Upper lobe of left lung (tissue), 6 donors: ENCODE measurements around the gene RTTN. TPM values are rescaled to one million over a fixed set of nuclear protein-coding genes. Genes with fewer than 3 reads are reported as not detected.

Source experiments
- ATAC-seq, 2 donors: fragments of 200-7000 bp; cut with Tn5 transposase; one replicate each; pipeline ENCODE4 v1.9.1; 2022; ENCODE audit warnings: mild to moderate bottlenecking in 2 of 2, moderate library complexity in 2 of 2; ENCODE audit not compliant: low FRiP score in 2 of 2
- DNase-seq, 2 donors: peaks; one replicate each; pipeline ENCODE4 v3.0.0-alpha.2; 2019 to 2020
- H3K27ac ChIP-seq, 4 donors: fragments of 200-600 bp; sonication (generic); one replicate each; pipeline ENCODE4 v1.5.1; 2016 to 2019
- H3K27me3 ChIP-seq, 4 donors: fragments of 200-600 bp; sonication (generic); one replicate each; pipeline ENCODE4 v1.5.1; 2017 to 2019
- H3K36me3 ChIP-seq, 4 donors: fragments of 200-600 bp; sonication (generic); one replicate each; pipeline ENCODE4 v1.5.1; 2016 to 2019
- H3K4me1 ChIP-seq, 4 donors: fragments of 200-600 bp; sonication (generic); one replicate each; pipeline ENCODE4 v1.5.1; 2018 to 2019
- H3K4me3 ChIP-seq, 4 donors: fragments of 200-600 bp; sonication (generic); one replicate each; pipeline ENCODE4 v1.5.1; 2017 to 2019; ENCODE audit warnings: mild to moderate bottlenecking in 2 of 4, moderate library complexity in 1 of 4
- H3K9me3 ChIP-seq, 4 donors: fragments of 200-600 bp; sonication (generic); one replicate each; pipeline ENCODE4 v1.5.1; 2018 to 2019
- CTCF ChIP-seq, 6 experiments: fragments of 450-650 bp in 4 of 6; fragments of 200-600 bp in 2 of 6; sonication (generic) in 2 of 6; IDR thresholded peaks; one replicate each; pipeline ENCODE4 v1.5.1; 2016 to 2019; ENCODE audit warnings: antibody characterized with exemption in 6 of 6
- EP300 ChIP-seq, 4 donors: sonication (generic); formaldehyde crosslinking; IDR thresholded peaks; one replicate each; pipeline ENCODE4 v1.5.1; 2017; ENCODE audit warnings: antibody characterized with exemption in 4 of 4, control low read depth in 2 of 4
- POLR2A ChIP-seq, 4 donors: fragments of 450-650 bp; IDR thresholded peaks; one replicate each; pipeline ENCODE4 v1.5.1; 2016 to 2017; ENCODE audit warnings: antibody characterized with exemption in 4 of 4, mild to moderate bottlenecking in 2 of 4
- POLR2AphosphoS5 ChIP-seq, 2 donors: sonication (generic); formaldehyde crosslinking; IDR thresholded peaks; one replicate each; pipeline ENCODE4 v1.5.1; 2017; ENCODE audit warnings: antibody characterized with exemption in 2 of 2
- WGBS, 2 donors: methylation state at CpG; one replicate each; pipeline ENCODE4 v1.1.5; 2017 to 2018; 5-methylcytosine and 5-hydroxymethylcytosine counted together
- total RNA-seq, 6 donors: library from RNA; depleted of rRNA in 4 of 6; stranded (reverse); fragments of >200 nt in 4 of 6; gene quantifications; one replicate each; pipeline versions ENCODE4 v1.1.0 to v1.2.1, GENCODE V29; 2016 to 2021
- donor health status: DM: no; HTN: no; CAD: no; lungs with moderate emphysema.
- donor health status: DM: no; HTN: yes; CAD: no; lungs with severe emphysema.

Gene RTTN
- total RNA-seq, 6 donors from 2014 or later: 8.3 to 32.9 (median 12.5) TPM

- ATAC-seq (no peak), DNase-seq (no peak)
- 34 to 43% methylated on average over 3 of the region's 3 CpGs for WGBS, 2 donors
- no peaks in the 10 kb centered on the region for H3K9me3 ChIP-seq
- TF ChIP-seq POLR2A (IDR thresholded peaks at IDR 0.05) (no peak), CTCF (IDR thresholded peaks at IDR 0.05) (no peak)
- no peak overlapping the region for H3K27ac ChIP-seq
- peaks cover 0 to 59% (median 6%) of the 10 kb centered on the region in 4 donors for H3K36me3 ChIP-seq
- no peaks in the 10 kb centered on the region for H3K4me1 ChIP-seq
- no peak overlapping the region for H3K4me3 ChIP-seq
- no peaks in the 10 kb centered on the region for H3K27me3 ChIP-seq
Observed at GRCh38 chr18:70197844-70198243, 7.6 kb downstream of the RTTN start.

DNA sequence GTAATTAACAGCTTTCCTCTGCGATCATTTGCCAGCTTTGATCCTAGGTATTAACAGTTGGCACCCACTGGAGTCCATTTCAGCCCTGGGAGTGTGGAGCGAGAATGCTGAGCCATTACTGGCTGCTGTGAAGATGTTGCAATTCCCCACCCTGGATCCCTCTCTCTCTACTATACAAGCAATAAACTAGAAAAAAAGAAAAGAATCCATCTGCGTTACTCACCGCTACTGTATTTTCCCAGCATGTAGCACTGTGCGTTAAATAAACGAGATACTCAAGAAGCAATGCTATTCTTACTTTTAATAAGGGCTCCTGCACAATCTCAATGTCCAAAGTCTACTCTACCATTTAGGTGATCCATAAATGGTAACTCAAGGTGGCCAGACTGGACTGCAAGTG, 8.5 kb downstream of the RTTN start:
- Histone ChIP-seq H3K27ac (no peak overlapping the region), H3K4me1 (no peaks in the 10 kb centered on the region), H3K27me3 (no peaks in the 10 kb centered on the region), H3K4me3 (no peak overlapping the region), H3K36me3 (peaks cover 0 to 67% (median 6%) of the 10 kb centered on the region in 4 donors), H3K9me3 (no peaks in the 10 kb centered on the region)
- ATAC-seq (no peak), DNase-seq (no peak)
- 94 to 95% methylated on average over 6 of the region's 6 CpGs for WGBS, 2 donors
- TF ChIP-seq POLR2A (IDR thresholded peaks at IDR 0.05) (no peak), POLR2AphosphoS5 (IDR thresholded peaks at IDR 0.05) (no peak), EP300 (IDR thresholded peaks at IDR 0.05) (no peak), CTCF (IDR thresholded peaks at IDR 0.05) (no peak)

- H3K36me3 ChIP-seq: peaks cover 0 to 72% (median 6%) of the 10 kb centered on the region in 4 donors
- no peaks in the 10 kb centered on the region for H3K9me3 ChIP-seq
- no peak for ATAC-seq
- H3K4me1 ChIP-seq: peaks cover 0 to 2% (median 0%) of the 10 kb centered on the region in 4 donors
- H3K4me3 ChIP-seq: no peak overlapping the region
- no peak overlapping the region for H3K27ac ChIP-seq
- WGBS, 2 donors: 62 to 64% methylated on average over 5 of the region's 5 CpGs
- no peaks in the 10 kb centered on the region for H3K27me3 ChIP-seq
- DNase-seq: no peak
- TF ChIP-seq CTCF (IDR thresholded peaks at IDR 0.05) (peak; percentile 52 to 80 (median 70)), POLR2A (IDR thresholded peaks at IDR 0.05) (no peak)
Observed at GRCh38 chr18:70195852-70196434, 9.5 kb downstream of the RTTN start.

DNA sequence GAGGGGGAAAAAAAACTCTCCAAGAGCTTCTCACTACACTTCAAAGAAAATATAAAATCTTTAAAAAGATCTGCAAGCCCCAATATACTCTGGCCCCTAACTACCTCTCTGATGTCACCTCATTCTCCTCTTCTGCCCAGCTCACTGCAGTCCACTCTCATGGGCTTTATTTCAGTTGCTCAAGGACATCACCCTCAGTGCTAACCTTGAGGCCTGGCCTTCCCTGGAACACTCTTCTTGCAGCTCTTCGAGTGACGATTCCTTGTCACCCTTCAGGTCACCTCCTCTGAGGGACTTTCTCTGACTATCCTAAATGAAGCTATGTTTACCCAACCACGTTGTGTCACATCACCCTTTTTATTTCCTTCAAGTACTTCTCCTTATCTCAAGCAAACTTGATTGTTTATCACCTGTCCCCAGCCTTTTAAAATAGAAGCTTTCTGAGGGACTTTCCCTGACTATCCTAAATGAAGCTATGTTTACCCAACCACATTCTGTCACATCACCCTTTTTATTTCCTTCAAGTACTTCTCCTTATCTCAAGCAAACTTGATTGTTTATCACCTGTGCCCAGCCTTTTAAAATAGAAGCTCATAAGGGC, 10.4 kb downstream of the RTTN start:
- H3K4me3 ChIP-seq: no peak overlapping the region
- peaks cover 0 to 65% (median 6%) of the 10 kb centered on the region in 4 donors for H3K36me3 ChIP-seq
- ATAC-seq (no peak), DNase-seq (no peak)
- peaks cover 0 to 3% (median 0%) of the 10 kb centered on the region in 4 donors for H3K4me1 ChIP-seq
- H3K27me3 ChIP-seq: no peaks in the 10 kb centered on the region
- no peak overlapping the region for H3K27ac ChIP-seq
- WGBS, 2 donors: 72 to 79% methylated on average over 3 of the region's 3 CpGs
- no peak for TF ChIP-seq CTCF (IDR thresholded peaks at IDR 0.05)
- no peak for TF ChIP-seq POLR2A (IDR thresholded peaks at IDR 0.05)
- no peak for TF ChIP-seq EP300 (IDR thresholded peaks at IDR 0.05)
- TF ChIP-seq POLR2AphosphoS5 (IDR thresholded peaks at IDR 0.05): no peak
- H3K9me3 ChIP-seq: no peaks in the 10 kb centered on the region
